LoVo (cell line): ENCODE data around the gene ZRANB2.

Source experiments
- DNase-seq: peaks from one replicate; pipeline ENCODE4 v3.0.0-alpha.2; 2016; ENCODE audit warnings: low spot score

ZRANB2 gene

DNA sequence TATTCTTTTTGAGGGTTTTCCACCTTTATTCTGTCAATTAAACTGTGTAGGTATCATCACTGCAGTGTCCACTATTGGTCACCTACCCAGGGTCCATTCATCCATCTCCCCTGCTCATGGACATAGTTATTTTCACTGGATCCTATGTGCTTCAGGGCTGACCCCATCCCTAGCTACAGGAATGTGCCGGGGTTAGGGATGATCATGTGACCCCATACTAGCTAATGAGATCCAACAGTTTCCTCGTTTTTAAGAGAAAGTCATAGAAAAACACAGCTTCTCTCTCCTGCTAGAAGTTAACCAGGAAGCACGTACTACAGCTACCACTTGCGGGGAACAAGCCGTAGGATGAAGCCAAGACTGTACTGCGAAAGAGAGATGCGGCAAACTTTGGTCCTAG is 52.8 kb downstream of the ZRANB2 start:
- no peak for DNase-seq

DNA sequence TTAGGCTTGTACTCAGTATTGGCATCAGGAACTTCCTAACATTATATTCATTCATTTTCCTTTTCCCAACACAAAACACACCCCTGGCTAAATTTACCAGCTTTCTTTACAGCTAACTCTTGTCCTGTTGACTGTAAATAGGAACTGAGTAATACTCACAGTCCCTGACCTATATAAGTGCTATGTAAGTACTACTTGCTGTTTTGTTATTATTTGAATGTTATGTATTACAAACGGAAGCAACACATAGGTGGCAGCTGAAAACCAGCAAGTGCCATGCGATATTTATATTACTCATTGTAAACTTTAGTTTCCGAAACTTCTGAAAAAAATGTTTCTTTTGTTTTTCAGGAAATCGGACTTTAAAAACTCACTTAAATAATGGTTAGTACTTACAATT is 54.7 kb downstream of the ZRANB2 start:
- DNase-seq = no peak

DNA sequence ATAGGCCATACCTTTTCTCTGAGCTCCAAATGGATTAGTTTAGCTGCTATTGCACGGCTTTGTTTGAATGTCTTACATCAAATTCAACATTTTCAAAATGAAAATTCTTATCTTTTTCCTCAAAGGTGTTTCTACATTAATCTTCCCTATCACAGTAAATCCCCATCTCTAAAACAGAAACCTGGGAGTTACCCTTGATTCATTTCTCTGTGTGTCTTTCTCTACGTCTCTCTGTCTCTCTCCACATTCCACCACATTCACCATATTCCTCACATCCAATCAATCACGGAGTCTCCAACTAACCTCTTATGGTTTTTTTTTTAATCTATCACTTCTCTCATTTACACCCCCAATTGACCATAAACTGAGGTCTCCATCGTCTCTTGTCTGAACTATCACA is 57.3 kb downstream of the ZRANB2 start:
- no peak for DNase-seq

DNA sequence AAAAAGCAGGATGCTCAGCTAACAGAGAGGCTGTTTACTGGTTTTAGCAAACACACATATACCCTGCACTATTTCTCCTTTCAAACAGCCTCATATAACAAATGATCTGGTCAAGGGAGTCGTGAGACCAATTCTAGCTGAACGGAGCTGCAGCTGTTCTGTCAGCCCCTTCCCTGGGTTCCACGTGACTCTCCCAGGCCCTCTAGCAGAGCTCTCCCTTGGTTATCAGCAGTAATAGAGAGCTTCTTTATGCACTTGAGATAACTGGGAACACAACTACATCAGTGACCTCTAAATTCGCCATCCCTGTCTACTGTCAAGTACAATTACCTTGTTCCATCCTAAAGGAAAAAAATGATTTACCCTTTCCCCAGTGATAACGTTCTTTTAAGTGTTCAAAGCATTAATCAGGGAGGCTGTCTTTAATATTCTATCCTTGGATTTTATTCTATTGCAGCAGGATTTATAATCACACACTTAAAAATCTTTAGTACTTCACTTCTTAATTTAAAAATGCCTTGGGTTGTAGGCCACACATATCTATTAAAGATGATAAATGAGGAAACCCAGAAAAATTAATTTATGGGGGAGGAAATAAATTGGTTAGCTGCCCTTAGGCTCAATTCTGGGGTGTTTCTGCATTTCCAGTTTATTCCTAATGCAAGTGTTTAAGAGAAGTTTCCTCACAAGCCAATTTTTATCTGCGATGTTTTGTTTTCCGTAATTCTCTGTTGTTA is 61.4 kb downstream of the ZRANB2 start:
- DNase-seq = no peak

DNA sequence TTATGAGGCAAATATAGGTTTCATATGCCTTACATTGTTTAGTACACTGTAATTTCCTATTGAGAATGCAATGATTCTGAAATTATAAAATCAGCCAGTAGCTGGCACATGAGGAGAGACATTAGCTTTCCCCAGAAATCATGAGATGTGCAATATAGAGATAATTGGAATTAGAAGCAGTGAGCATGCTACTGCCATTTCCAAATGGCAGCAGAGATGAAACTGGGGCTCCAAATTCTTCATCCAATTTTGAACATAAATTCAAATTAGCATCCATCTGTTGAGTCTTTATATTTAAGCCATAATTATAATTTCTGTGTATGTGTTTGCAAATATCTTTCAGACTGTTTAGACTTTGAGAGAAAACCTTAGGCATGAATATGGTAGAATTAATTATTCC is 62.0 kb downstream of the ZRANB2 start:
- DNase-seq = no peak

DNA sequence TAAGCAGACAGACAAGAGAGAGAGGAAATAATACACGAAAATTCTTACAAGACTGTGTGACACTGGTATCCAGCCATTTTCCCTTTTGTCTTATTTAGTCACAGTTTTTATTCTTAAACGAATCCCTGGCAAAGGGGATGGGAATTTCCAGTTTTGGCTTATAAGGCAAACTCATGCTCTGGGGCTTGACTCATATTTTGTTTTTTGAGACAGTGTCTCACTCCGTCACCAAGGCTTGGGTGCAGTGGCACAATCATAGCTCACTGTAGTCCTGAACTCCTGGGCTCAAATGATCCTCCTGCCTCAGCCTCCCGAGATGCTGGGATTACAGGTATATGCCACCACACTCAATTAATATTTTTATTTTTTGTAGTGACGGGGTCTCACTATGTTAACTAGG is 65.1 kb downstream of the ZRANB2 start:
- no peak for DNase-seq

GRCh38 chr1:71014178-71014579 is 66.7 kb downstream of the ZRANB2 start:
- DNase-seq = no peak
